Panc1 (cell line): ENCODE data around the gene NCKAP5.

ENCODE experiments used
- POLR2AphosphoS5 ChIP-seq: IDR thresholded peaks from 2 replicates; pipeline ENCODE4 v1.6.1; 2012; ENCODE audit warnings: mild to moderate bottlenecking, low read depth, low read length, moderate library complexity
- SIN3A ChIP-seq: IDR thresholded peaks from 2 replicates; pipeline ENCODE4 v1.6.1; 2012; ENCODE audit warnings: low read depth, mild to moderate bottlenecking, low read length, moderate library complexity, borderline replicate concordance; ENCODE audit not compliant: insufficient read depth
- TCF7L2 ChIP-seq: IDR thresholded peaks from 2 replicates; pipeline ENCODE4 v1.6.1; 2011; ENCODE audit warnings: mild to moderate bottlenecking, low read depth, low read length, inconsistent platforms
- TF ChIP-seq, protein P1 (sequence below): fragments of 450-650 bp; IDR thresholded peaks from 2 replicates; pipeline ENCODE4 v1.5.1; 2017; ENCODE audit warnings: mild to moderate bottlenecking
- TF ChIP-seq, protein P2 (sequence below), 2 experiments: IDR thresholded peaks; 2 replicates each; pipeline ENCODE4 v1.6.1; 2011 to 2012; ENCODE audit warnings: low read depth in 2 of 2, control low read depth in 1 of 2, low read length in 1 of 2, mild to moderate bottlenecking in 1 of 2, moderate library complexity in 1 of 2; ENCODE audit not compliant: insufficient read depth in 1 of 2

GRCh38 chr2:133576714-133577113 lies 8.5 kb upstream of the NCKAP5 start:
- TF ChIP-seq, protein P1, sequence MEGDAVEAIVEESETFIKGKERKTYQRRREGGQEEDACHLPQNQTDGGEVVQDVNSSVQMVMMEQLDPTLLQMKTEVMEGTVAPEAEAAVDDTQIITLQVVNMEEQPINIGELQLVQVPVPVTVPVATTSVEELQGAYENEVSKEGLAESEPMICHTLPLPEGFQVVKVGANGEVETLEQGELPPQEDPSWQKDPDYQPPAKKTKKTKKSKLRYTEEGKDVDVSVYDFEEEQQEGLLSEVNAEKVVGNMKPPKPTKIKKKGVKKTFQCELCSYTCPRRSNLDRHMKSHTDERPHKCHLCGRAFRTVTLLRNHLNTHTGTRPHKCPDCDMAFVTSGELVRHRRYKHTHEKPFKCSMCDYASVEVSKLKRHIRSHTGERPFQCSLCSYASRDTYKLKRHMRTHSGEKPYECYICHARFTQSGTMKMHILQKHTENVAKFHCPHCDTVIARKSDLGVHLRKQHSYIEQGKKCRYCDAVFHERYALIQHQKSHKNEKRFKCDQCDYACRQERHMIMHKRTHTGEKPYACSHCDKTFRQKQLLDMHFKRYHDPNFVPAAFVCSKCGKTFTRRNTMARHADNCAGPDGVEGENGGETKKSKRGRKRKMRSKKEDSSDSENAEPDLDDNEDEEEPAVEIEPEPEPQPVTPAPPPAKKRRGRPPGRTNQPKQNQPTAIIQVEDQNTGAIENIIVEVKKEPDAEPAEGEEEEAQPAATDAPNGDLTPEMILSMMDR = no peak
- no peak for TF ChIP-seq SIN3A
- TF ChIP-seq TCF7L2 = no peak
- no peak for TF ChIP-seq POLR2AphosphoS5
- TF ChIP-seq, protein P2, sequence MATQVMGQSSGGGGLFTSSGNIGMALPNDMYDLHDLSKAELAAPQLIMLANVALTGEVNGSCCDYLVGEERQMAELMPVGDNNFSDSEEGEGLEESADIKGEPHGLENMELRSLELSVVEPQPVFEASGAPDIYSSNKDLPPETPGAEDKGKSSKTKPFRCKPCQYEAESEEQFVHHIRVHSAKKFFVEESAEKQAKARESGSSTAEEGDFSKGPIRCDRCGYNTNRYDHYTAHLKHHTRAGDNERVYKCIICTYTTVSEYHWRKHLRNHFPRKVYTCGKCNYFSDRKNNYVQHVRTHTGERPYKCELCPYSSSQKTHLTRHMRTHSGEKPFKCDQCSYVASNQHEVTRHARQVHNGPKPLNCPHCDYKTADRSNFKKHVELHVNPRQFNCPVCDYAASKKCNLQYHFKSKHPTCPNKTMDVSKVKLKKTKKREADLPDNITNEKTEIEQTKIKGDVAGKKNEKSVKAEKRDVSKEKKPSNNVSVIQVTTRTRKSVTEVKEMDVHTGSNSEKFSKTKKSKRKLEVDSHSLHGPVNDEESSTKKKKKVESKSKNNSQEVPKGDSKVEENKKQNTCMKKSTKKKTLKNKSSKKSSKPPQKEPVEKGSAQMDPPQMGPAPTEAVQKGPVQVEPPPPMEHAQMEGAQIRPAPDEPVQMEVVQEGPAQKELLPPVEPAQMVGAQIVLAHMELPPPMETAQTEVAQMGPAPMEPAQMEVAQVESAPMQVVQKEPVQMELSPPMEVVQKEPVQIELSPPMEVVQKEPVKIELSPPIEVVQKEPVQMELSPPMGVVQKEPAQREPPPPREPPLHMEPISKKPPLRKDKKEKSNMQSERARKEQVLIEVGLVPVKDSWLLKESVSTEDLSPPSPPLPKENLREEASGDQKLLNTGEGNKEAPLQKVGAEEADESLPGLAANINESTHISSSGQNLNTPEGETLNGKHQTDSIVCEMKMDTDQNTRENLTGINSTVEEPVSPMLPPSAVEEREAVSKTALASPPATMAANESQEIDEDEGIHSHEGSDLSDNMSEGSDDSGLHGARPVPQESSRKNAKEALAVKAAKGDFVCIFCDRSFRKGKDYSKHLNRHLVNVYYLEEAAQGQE (IDR thresholded peaks at IDR 0.05; ENCODE audit: insufficient read depth in 1 of 2, low read depth in 2 of 2, low read length in 1 of 2) = no peak
